ENCODE data around the gene TPM3. TPM values are rescaled to one million over a fixed set of nuclear protein-coding genes. Genes with fewer than 3 reads are reported as not detected.
"Not testable (repeated sequence)": the region's sequence is repeated elsewhere in the genome, so short reads cannot be mapped to it uniquely, and the experiment has no call there.

TPM3 gene
- polyA plus RNA-seq, 3 donors, result 418 to 1,159 (median 1,153) TPM

GRCh38 chr1:154206196-154206595 lies 14.3 kb upstream of the TPM3 start, which contains the start of gene CFAP141:
Gene CFAP141, minus strand, starts transcription at chr1:154206333. Its CDS starts 26 bp downstream, at chr1:154206307.
- no peak for DNase-seq
- Histone ChIP-seq H3K79me2 (ENCODE audit: insufficient read depth, low read length) (peaks cover 5% of the 10 kb centered on the region), H3K9ac (ENCODE audit: insufficient read depth, low read length, poor library complexity, severe bottlenecking) (no peak within 1 kb of the TSS), H3K27ac (ENCODE audit: low read depth in 1 of 2, low read length in 2 of 2) (no peak within 1 kb of the TSS), H3K4me1 (ENCODE audit: control insufficient read depth in 1 of 2, insufficient read depth in 2 of 2, low read length in 2 of 2) (no peaks in the 10 kb centered on the region), H3K27me3 (ENCODE audit: control insufficient read depth in 2 of 2, insufficient read depth in 2 of 2, low read length in 2 of 2) (no peaks in the 10 kb centered on the region), H2AFZ (ENCODE audit: insufficient read depth, low read depth, low read length, poor library complexity, severe bottlenecking) (no peak within 1 kb of the TSS), H3K4me2 (replicated peaks; ENCODE audit: extremely low read depth, low read length, poor library complexity, severe bottlenecking) (no peak within 1 kb of the TSS), H3K9me3 (replicated peaks in 1 of 2; ENCODE audit: control insufficient read depth in 1 of 2, insufficient read depth in 1 of 2, low read length in 2 of 2) (no peaks in the 10 kb centered on the region), H3K4me3 (replicated peaks in 1 of 3; ENCODE audit: low read depth in 2 of 3, low read length in 3 of 3) (no peak within 1 kb of the TSS), H3K36me3 (replicated peaks in 1 of 2; ENCODE audit: control insufficient read depth in 1 of 2, insufficient read depth in 2 of 2, low read length in 2 of 2) (peaks cover 52 to 60% of the 10 kb centered on the region in 2 donors), H4K20me1 (ENCODE audit: insufficient read depth, low read length) (peaks cover 19% of the 10 kb centered on the region)
- Mint-ChIP-seq H3K9me3 (no peaks in the 10 kb centered on the region), H3K4me1 (peaks cover 5% of the 10 kb centered on the region), H3K4me3 (peak within 1 kb of the TSS in 1 of 2 donors; percentile 51), H3K27me3 (ENCODE audit: low read depth in 3 of 3) (peaks cover 0 to 1% (median 0%) of the 10 kb centered on the region in 3 donors), H3K27ac (peak within 1 kb of the TSS in 5 of 7 donors; percentile 35 to 77 (median 58)), H3K36me3 (peaks cover 44 to 62% of the 10 kb centered on the region in 2 donors)
- intact Hi-C loops (cut with micrococcal nuclease), result no loop called here
- WGBS (ENCODE audit: insufficient coverage), result no CpG with 5 or more reads among the region's 1 CpG
- TF ChIP-seq CTCF (IDR thresholded peaks at IDR 0.05), result no peak

GRCh38 chr1:154205778-154206177 lies 13.9 kb upstream of the TPM3 start:
- H3K79me2 ChIP-seq (ENCODE audit: insufficient read depth, low read length); H3K27me3 ChIP-seq (ENCODE audit: control insufficient read depth in 2 of 2, insufficient read depth in 2 of 2, low read length in 2 of 2); H3K9me3 Mint-ChIP-seq; intact Hi-C loops (cut with micrococcal nuclease); H3K4me1 Mint-ChIP-seq; H3K27ac ChIP-seq (ENCODE audit: low read depth in 1 of 2, low read length in 2 of 2); H3K27me3 Mint-ChIP-seq (ENCODE audit: low read depth in 3 of 3); H3K4me3 ChIP-seq (replicated peaks in 1 of 3; ENCODE audit: low read depth in 2 of 3, low read length in 3 of 3); H3K9ac ChIP-seq (ENCODE audit: insufficient read depth, low read length, poor library complexity, severe bottlenecking); H3K4me2 ChIP-seq (replicated peaks; ENCODE audit: extremely low read depth, low read length, poor library complexity, severe bottlenecking); H3K9me3 ChIP-seq (replicated peaks in 1 of 2; ENCODE audit: control insufficient read depth in 1 of 2, insufficient read depth in 1 of 2, low read length in 2 of 2); H3K4me1 ChIP-seq (ENCODE audit: control insufficient read depth in 1 of 2, insufficient read depth in 2 of 2, low read length in 2 of 2); DNase-seq; H2AFZ ChIP-seq (ENCODE audit: insufficient read depth, low read depth, low read length, poor library complexity, severe bottlenecking): not testable (repeated sequence)
- no CpG with 5 or more reads among the region's 11 CpGs for WGBS (ENCODE audit: insufficient coverage)
- H3K36me3 ChIP-seq (replicated peaks in 1 of 2; ENCODE audit: control insufficient read depth in 1 of 2, insufficient read depth in 2 of 2, low read length in 2 of 2), result peaks cover 48 to 57% of the 10 kb centered on the region in 2 donors
- peaks cover 19% of the 10 kb centered on the region for H4K20me1 ChIP-seq (ENCODE audit: insufficient read depth, low read length)
- Mint-ChIP-seq H3K4me3 (peak overlapping the region in 1 of 2 donors; percentile 51), H3K27ac (peak overlapping the region in 4 of 7 donors; percentile 58 to 77 (median 68)), H3K36me3 (peaks cover 44 to 57% of the 10 kb centered on the region in 2 donors)

Data from CD14-positive monocyte (primary cell).